OCI-M2 (cell line): ENCODE data around the gene MANBA.
"Not testable (repeated sequence)": the region's sequence is repeated elsewhere in the genome, so short reads cannot be mapped to it uniquely, and the experiment has no call there.

Source experiments
- DNase-seq: peaks from one replicate; lab custom pipeline; 2025; ENCODE audit not compliant: unreplicated experiment; lab: John Stamatoyannopoulos, UW

The MANBA gene

DNA sequence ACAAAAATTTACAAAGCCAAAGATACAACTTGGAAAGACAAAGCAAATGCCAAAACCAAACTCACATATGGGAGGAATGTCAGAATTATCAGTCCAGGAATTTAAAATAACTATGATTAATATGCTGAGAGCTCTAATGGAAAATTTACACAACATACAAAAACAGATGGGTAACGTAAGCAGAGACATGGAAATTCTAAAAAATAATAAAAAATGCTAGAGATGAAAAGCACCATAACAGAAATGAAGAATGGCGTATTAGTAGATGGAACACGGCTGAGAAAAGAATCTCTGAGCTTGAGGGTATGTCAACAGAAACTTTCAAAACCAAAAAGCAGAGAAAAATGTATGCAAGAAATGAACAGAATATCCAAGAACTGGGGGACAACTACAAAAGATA lies 4.1 kb upstream of the MANBA start:
- no peak for DNase-seq

GRCh38 chr4:102761906-102762305 lies 1.1 kb upstream of the MANBA start:
- DNase-seq = no peak

DNA sequence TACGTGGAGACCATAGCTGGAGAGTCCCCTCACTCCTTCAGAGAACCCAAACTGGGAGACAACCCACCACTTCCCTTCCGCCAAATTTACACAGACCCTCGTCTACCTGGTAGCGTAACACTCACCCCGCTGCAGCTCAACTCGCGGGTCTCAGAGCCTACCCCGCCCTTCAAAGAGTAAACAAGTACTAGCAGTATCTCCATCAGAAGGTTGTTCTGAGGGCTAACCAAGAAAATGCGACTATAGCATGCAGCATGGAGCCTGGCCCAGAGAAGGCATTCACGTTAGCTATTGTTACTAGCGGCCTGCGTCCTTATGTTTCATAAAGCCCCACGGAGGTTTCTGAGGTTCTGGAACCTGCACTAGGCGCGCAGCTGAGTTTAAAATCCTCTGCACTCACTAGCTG lies 531 bp upstream of the MANBA start:
- no peak for DNase-seq

- peak; percentile 36 for DNase-seq
Observed at GRCh38 chr4:102759831-102760644, 730 bp downstream of the MANBA start.

DNA sequence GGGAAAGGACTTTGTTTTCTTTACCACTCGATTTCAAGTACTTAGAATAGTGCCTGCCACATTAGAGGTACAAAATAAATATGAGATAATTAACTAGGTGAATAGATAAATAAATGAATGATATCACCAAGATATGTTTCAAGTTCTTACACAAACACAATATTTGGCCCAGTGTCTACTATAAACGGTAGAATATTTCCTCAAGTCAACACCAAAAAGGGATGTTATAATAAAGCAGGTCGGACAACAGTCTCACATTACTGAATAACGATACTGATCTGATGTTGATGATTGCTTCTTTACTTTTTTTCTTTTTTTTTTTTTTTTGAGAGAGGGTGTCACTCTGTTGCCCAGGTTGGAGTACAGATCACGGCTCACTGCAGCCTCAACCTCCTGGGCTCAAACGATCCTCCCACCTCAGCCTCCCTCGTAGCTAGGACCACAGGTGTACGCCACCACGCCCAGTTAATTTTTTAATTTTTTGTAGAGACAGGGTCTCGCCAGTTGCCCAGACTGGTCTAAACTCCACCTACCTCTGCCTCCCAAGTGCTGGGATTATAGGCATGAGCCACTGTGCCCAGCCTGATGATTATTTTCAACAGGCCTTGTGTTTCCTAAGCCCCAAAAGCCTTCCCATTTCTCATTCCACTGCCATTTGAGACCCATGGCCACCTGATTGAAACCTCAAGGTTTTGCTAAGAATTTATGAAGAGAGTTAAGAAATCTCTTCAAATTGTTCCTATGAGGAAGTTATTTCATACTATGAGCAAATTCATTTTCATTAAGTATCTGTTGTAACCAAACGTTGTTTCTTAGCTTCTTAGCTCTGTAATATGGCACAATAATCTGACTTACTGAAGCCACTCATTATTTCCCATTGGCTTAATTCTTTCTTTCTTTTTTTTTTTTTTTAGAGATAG lies 2.3 kb downstream of the MANBA start:
- no peak for DNase-seq

GRCh38 chr4:102757681-102758080 lies 3.1 kb downstream of the MANBA start:
- DNase-seq = no peak

DNA sequence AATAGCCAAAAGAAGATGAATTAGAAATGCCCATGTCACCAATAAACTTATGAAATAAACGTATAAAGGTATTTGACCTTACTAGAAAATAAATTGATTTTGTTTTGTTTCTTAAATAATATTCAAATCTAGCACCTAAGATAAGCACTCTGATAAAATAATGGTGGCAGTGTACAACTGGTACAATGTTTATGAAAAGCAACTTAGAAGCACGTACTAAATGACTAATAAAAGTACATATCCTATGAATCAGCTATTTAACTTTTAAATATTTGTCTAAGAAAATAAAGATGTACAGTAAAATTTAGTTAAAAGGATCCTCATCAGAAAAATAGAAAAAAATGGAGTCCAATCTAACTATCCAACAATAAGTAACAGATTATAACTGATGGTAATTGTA lies 6.7 kb downstream of the MANBA start:
- no peak for DNase-seq

GRCh38 chr4:102751941-102752340 lies 8.8 kb downstream of the MANBA start:
- DNase-seq = no peak

- peak; percentile 6 for DNase-seq
Observed at GRCh38 chr4:102743352-102743751, 17.4 kb downstream of the MANBA start.

GRCh38 chr4:102738802-102739201 lies 22.0 kb downstream of the MANBA start:
- DNase-seq = not testable (repeated sequence)

GRCh38 chr4:102736636-102737549 lies 23.9 kb downstream of the MANBA start:
- DNase-seq = no peak

DNA sequence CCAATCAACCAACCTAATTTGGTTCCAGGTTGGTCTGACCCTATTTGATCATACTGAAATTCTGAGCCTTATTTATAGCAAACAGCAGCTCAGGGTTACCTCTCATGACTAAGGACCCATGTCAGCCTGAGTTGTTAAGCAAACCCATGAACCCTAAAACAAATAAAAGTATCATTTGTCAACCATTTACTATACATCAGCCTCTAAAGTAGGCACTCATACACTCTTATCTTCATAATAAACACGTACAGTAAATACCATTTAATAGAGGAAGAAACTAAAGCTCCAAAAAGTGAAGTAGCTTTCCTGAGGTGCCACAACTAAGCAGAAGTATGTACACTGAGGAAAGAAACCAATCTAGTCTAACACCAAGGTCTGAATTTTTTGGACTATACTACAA lies 25.2 kb downstream of the MANBA start:
- DNase-seq = no peak

- no peak for DNase-seq
Observed at GRCh38 chr4:102734591-102735385, 26.0 kb downstream of the MANBA start.

GRCh38 chr4:102734116-102734515 lies 26.7 kb downstream of the MANBA start:
- DNase-seq = no peak

DNA sequence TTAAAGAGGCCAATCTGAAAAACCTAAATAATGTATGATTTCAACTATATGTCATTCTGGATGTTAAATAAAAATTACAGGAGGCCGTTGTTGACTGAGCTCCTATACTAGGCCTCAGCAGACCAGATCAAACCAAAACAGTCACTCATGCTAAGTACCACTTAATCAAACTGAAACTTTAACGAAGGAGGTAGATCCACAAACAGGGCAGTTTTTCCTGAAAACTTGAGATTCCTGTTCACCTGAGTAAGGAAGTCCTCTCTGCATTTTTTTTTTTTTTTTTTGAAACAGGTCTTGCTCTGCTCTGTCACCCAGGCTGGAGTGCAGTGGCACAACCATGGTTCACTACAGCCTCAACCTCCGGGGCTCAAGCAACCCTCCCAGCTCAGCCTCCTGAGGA lies 27.7 kb downstream of the MANBA start:
- no peak for DNase-seq

DNA sequence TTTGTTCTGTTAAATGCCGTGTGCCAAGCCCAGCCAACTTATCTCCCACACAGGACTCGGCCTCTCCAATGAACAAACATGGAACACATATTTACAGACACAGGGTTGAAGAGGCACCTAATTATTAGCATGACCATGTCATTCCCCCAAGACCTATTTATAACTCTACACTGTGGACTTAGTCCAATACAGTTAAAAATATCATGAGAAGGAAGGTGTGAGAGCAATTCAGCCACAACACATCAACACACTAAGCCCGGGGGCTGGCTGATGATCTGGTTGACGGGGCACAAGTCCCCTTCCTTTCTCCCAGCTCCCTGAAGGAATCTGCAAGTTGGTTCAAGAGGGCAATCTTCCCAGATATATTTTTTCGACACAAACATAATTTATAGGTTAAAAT lies 28.1 kb downstream of the MANBA start:
- no peak for DNase-seq

DNA sequence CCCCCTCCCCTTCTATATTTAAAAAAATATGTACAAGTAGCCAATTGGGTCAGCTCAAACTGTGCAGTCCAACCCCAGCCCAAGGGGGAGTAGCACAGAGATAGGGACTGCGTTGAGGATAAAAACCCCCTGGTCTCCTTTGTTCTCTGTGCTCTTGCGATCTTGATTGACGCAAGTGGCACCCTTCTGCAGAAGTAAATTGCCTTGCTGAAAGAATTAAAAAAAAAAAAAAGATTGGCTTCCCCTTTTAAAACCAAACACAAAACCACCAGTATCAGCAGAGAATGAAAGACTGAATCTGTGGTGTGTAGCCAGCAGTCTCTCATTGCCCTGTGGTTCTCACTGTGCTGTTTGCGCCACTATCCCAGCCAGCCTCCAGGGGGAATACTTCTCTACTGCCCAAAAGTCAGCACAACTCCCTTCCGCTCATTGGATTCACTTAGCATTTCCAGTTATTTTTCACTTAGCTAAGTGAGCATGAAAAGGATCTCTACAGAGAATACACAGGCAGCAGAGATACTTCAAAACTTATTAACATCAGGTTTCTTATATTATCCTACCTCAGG lies 29.7 kb downstream of the MANBA start:
- DNase-seq = no peak

DNA sequence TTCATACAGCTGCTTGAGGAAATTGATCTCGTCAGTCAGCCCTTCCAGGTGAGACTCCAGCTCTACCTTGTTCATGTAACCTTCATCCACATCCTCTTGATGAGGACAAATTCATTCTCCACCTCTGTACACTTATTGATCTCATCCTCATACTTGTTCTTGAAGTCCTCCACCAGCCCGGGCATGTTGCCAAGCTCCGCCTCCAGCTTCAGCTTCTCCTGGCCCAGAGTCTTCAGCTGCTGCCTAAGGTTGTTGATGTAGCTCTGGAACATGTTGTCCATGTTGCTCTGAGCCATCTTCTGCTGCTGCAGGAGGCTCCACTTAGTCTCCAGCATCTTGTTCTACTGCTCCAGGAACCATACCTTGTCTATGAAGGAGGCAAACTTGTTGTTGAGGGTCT lies 31.3 kb downstream of the MANBA start:
- not testable (repeated sequence) for DNase-seq

DNA sequence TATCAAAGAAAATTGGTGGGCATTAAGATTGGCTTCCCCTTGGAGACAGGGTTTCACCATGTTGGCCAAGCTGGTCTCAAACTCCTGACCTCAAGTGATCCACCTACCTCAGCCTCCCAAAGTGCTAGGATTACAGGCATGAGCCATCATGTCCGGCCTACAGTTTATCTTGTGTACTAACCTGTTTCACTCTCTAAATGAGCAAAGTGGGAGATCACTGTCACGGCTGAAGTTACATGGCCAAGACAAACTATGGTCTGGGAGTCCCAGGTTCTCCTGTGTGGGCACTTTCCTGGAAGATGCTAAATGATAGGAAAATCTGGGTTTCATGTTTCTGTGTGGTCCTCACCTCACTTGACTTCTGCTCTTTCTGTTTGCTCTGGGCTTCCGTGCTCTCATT lies 33.8 kb downstream of the MANBA start:
- DNase-seq = not testable (repeated sequence)

GRCh38 chr4:102726068-102726467 lies 34.7 kb downstream of the MANBA start:
- DNase-seq = no peak
